GM10266 (cell line): ENCODE measurements around the gene ETV6.

Source experiments
- DNase-seq: peaks from one replicate; pipeline ENCODE4 v3.0.0; 2012; ENCODE audit errors: extremely low spot score
- CTCF ChIP-seq: IDR thresholded peaks from 2 replicates; pipeline ENCODE4 v1.5.1; 2012; ENCODE audit warnings: mild to moderate bottlenecking, low read depth; ENCODE audit not compliant: control insufficient read depth, insufficient read depth; ENCODE audit errors: missing control alignments

ETV6 gene

DNA sequence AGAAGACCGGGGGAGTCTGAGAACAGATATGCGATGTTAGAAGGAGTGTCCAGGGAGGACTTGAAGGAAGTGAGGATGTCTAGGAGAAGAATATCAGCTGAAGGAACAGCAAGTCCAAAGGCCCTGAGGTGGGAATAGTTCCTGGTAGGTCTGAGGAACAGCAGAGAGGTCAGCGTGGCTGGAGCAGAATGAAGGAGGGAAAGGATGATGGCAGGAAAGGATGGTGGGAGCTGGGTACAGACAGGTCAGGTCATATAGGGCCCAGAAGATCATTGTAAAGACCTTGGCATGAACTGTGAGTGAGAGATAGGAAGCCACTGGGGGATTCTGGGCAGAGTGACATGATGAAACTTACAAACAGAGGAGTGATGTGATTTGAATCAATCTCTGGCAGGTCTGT lies 171.0 kb downstream of the ETV6 start:
- TF ChIP-seq CTCF, result no peak
- no peak for DNase-seq

DNA sequence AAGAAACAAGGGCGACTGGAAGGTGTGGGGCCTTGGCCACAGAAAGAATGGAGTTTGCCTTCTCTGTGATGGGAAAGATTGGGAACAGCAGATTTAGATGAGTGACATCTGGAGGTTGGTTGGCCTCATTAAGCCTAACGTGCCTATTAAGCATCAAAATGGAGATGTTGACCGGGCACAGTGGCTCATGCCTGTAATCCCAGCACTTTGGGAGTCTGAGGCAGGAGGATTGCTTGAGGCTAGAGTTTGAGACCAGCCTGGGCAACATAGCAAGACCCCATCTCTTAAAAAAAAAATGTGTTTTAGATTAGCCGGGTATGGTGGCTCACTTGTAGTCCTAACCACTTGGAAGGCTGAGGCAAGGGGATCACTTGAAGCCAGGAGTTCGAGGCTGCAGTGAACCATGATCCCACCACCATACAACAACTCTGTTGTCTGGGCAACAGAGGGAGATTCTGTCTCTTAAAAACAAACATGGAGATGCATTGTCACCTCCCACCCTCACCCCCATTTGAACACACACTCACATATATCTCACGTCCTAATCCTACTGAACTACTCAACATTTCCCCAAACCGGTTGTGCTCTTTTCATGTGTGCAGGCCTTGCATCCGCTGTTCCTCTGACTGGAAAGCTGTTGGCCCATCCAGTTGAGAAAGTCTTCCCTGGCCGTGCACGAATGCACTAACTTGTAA lies 172.1 kb downstream of the ETV6 start:
- no peak for TF ChIP-seq CTCF
- no peak for DNase-seq

GRCh38 chr12:11822081-11822834 lies 172.8 kb downstream of the ETV6 start:
- DNase-seq, result peak; percentile 35
- TF ChIP-seq CTCF, result no peak

GRCh38 chr12:11823043-11823442 lies 173.6 kb downstream of the ETV6 start:
- TF ChIP-seq CTCF, result no peak

DNA sequence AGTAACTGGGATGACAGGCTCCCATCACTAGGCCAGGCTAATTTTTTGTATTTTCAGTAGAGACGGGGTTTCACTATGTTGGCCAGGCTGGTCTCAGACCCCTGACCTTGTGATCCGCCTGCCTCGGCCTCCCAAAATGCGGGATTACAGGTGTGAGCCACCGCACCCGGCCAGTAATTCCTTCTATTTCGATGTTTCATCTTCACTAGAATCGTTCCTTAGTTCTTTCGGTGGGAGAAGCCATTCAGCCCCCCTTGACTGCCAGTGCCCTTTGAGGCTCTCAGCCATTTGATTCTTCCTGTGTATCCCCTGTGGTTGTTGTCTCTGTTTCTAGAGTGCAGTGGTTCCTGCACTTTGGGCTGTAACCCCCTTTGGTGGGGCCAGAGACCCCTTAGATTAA lies 174.1 kb downstream of the ETV6 start:
- TF ChIP-seq CTCF, result no peak
- no peak for DNase-seq

More at GRCh38 chr12:11823043-11823442, 173.6 kb downstream of the ETV6 start:
- no peak for DNase-seq

- DNase-seq, result no peak
These were observed 174.6 kb downstream of the ETV6 start for GRCh38 chr12:11824069-11824468.

More at GRCh38 chr12:11824069-11824468, 174.6 kb downstream of the ETV6 start:
- TF ChIP-seq CTCF, result no peak
